GM21717 (cell line): ENCODE data around the gene MTHFD1L.

Source experiments
- ATAC-seq: cut with Tn5 transposase; IDR thresholded peaks from one replicate; pipeline ENCODE4 v1.9.1; 2021; ENCODE audit warnings: mild to moderate bottlenecking, moderate library complexity; ENCODE audit not compliant: unreplicated experiment

The MTHFD1L gene

GRCh38 chr6:150897400-150897943 is 32.0 kb downstream of the MTHFD1L start:
- no peak for ATAC-seq

DNA sequence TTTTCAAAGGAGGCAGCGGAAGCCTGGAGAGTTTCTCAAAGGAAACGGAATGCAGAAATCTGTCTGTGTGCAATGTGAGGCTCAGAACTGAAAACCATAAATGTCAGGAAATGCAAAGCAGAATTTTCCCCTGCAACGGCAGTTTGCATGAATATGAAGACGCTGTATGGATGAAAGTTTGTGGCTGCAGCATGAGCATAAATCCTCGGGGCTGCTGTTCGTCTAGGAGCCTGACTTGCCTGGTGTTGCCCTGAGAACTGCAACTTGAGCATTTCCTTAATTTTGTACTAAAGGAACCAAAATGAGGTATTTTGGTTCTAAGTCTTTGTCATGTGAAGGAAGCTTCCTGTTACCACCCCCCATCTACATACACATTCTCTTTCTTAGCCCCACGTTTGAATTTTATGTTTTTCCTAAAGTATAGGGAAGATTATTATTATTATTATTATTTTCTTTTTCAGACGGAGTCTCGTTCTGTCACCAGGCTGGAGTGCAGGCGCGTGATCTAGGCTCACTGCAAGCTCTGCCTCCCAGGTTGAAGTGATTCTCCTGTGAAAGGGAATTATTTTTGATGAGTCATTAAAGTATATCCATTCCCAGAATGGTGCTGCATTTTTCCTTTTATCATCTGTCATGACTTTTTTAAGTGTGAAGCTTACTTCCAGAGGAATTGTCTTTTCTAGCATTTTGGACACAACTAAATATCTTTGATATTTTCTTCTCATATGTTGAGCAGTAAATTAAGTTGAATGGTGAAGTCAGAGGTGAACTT is 33.1 kb downstream of the MTHFD1L start:
- ATAC-seq: no peak

- no peak for ATAC-seq
Observed at GRCh38 chr6:150899231-150899630, 33.7 kb downstream of the MTHFD1L start.

DNA sequence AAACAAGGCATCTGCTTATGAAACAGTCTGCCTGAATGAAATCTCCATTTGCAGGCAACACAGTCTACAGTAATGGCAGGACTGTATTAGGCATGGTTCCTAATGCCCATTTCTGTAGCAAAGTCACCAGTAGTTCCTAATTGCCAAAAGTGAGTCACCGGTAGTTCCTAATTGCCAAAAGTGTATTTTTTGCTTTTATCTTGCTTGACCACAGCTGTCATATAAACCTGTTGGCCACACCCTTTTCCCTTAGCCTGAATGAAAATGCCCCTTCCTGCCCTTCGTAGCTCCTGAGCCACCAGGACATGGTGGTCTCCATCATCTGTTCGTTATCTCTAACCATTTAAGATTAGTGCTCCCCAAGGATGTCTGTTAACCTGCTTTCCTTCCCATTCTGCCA is 34.5 kb downstream of the MTHFD1L start:
- no peak for ATAC-seq

DNA sequence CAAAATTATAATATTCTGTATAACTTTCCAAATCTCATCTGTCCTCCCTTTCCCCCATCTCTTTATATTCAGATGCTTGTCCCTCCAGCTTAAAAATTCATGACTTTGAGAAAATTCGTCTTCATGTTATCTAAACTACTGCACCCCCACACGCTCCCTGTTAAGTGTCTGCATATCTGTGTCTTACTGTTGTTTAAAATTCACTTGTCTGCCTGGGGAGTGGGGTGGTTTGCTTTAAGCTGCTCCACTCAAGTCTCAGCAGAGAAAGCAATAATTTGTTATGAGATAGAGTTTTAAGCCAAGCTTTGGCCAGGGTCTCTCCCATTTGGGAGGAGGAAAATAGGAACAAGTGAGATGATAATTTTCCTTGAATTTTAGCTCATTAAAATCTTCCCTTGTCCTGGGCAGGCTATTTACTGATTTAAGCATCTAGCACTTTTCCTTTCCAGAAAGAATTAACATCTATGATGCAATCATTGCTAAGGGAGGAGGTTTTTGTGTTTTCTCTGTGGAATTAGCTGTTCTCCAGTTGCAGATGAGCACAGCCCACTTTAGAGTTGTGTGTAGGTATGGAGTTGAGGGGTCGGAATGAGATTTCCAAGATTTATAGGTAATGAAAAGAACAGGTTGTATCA is 36.8 kb downstream of the MTHFD1L start:
- ATAC-seq: no peak

- ATAC-seq: no peak
Observed at GRCh38 chr6:150905769-150906168, 40.3 kb downstream of the MTHFD1L start.

DNA sequence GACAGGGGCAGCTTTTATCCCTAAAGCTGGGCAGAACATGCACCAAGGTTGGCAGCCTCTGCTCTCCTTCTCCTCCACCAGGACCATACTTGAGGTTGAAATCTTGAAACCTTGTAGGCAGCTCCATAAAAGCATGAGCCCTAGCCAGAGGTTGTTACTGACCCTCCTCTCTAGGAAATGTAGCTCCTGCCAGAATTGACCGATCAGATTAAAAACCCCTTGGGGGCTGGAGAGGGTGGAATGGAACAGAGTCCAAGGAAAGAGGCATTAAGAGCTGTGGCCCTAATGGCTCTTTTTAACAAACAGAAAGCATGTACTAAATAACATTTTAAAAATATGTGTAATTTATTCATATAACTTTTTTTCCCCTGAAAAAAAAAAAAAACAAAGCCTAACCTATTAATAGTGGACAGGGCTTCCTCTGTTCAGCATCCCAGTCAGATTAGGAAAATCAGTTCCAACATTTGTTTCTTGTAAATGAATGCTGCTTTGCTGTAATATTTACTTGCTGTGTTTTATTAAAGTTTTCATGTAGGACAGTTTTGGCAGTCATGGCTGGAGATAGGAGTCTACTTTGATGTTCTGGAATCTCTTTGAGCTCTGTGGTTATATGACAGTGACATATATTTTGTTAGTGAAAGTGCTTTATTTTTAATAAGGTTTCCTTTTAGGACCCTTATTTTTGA is 41.3 kb downstream of the MTHFD1L start:
- no peak for ATAC-seq

- no peak for ATAC-seq
Observed at GRCh38 chr6:150907383-150907782, 41.9 kb downstream of the MTHFD1L start.

DNA sequence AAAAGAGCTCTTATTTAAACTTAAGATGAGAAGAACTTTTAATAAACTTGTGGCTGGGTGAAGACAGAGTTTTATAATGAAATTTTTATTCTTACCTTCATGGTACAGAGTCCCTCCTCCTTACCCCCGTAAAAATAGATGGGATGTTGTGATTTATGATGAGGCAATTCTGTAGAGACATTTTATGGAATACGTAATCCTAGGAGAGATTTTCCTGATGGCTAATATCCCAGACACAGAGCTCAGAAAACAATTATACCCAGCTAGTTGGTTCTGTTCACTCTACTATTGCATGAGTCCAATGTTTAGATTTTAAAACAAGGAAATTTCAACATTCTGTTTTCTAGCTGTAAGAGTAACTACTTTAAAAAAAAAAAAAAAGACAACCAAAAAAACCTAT is 43.4 kb downstream of the MTHFD1L start:
- no peak for ATAC-seq

DNA sequence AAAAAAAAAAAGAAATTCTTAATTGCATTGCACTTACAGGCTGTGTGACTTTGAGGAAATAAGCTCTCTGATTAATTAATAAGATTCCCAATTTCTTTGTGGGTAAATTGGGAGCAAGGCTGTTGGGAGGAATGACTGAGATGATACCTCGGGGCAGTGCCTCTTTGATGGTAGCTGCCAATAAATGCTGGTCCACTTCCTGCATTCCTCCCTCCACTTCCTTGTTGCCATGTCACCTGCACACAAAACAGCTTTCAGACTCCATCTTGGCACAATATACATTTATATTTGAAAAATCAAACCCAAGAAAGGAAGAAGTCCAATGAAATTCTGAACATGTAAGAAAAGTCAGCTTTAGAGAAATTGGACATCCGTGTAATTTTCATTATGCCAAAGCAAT is 45.1 kb downstream of the MTHFD1L start:
- ATAC-seq: no peak

- ATAC-seq: no peak
Observed at GRCh38 chr6:150914372-150914771, 48.9 kb downstream of the MTHFD1L start.

DNA sequence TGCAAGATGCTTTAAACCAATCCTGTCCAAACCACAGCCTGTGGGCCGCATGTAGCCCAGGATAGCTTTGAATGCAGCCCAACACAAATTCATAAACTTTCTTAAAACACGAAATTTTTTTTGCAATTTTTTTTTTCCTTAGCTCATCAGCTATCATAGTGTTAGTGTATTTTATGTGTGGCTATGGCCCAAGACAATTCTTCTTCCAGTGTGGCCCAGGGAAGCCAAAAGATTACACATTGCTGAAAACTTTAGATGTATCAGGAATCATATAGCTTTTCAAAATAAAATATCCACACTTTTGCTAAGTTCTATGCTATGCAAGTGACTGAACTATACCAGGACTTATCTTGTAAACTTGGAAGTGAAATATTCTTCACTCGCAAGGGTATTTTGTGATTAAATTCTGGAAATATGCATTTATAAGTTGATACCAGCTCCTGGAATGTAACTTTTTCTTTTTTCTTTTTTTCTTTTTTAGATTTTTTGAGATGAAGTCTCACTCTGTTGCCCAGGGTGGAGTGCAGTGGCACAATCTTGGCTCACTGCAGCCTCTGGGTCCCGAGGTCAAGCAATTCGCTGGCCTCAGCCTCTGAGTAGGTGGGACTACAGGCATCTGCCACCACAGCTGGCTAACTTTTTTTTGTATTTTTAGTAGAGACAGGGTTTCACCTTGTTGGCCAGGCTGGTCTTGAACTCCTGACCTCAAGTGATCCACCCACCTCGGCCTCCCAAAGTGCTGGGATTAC is 49.8 kb downstream of the MTHFD1L start:
- no peak for ATAC-seq

- no peak for ATAC-seq
Observed at GRCh38 chr6:150915880-150916265, 50.4 kb downstream of the MTHFD1L start.

DNA sequence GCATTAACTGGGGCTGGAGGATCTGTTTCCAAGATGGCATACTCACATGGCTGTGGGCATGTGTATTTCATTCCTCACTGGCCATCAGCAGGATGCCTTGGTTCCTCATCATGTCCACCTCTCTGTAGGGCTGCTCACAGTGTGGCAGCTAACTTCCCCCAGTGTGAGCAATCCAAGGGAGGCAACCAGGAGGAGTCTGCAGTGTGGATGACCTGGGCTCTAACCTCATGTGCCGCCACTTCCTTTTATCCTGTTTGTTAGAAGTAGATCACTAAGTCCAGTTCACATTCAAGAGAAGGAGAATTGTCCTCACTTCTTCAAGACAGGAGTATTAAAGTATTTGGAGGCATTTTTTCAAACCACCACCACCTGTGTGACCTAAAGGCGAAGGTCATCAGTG is 54.4 kb downstream of the MTHFD1L start:
- ATAC-seq: no peak

- no peak for ATAC-seq
Observed at GRCh38 chr6:150922137-150922536, 56.6 kb downstream of the MTHFD1L start.

- ATAC-seq: no peak
Observed at GRCh38 chr6:150924808-150925589, 59.5 kb downstream of the MTHFD1L start.

- ATAC-seq: no peak
Observed at GRCh38 chr6:150925590-150925928, 60.1 kb downstream of the MTHFD1L start.

- no peak for ATAC-seq
Observed at GRCh38 chr6:150925976-150926375, 60.5 kb downstream of the MTHFD1L start.

DNA sequence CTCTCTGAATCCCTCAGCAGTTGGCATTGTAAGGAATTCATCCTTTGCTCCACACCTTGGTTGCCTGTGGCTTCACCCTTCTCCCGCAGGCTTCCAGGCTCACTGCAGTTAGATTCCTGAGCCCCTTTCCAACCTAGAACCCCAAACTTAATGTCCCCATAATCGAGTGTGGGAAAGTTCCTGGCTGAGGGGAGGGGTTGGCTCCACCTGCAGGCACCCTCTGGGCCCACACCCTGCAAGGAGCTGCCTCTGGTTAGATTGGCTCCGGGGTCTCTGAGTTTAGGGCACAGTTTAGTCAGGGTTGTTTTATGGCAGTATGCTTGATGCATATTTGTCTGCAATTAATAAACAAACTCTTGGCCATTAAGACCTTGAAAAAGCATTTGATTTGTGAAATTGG is 63.4 kb downstream of the MTHFD1L start:
- no peak for ATAC-seq

DNA sequence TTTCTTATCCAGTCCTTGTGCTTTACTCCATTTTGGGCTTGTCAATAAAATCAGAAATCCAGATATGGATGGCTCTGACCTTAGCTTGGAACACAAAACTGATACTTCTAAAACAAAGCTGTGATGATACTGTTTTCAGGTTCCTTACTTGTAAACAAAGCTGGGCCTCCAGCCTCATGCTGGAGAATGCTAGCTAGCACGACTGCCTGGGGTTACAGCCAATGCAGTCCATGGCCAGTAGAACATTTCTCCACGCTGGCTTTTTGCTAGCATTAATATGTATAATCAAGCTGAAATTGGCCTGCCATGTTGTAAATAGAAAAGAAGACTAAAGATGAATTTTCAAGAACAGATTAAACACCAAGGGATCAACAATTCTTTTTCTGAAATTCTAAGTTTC is 63.9 kb downstream of the MTHFD1L start:
- ATAC-seq: no peak
